GM20431 (cell line): Measurements from ENCODE around the gene DAO.

Source experiments
- in situ Hi-C: fragments of 300-500 bp; cut with MseI, MboI; formaldehyde crosslinking; loops from one replicate; pipeline ENCODE4 v1.15.0; 2020; ENCODE audit warnings: low sequenced_read_pairs; ENCODE audit not compliant: unreplicated experiment

DAO gene

DNA sequence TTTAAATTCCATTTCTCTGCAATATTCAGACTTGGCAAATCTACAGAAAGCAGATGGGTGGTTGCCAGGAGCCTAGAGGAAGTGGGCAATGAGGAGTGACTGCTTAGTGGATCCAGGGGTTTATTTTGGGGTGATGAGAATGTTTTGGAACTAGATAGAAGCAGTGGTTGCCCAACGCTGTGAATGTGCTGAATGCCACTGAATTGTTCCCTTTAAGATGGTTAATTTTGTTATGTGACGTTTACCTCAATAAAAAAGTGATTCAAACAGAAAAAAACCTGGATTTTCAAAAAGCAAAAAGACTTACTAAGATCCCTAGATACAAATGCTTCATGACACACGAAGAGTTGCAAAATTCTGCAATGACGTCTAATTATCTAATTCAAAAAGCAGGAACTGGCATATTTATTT lies 34.2 kb downstream of the DAO start:
- in situ Hi-C loops: no loop called here

DNA sequence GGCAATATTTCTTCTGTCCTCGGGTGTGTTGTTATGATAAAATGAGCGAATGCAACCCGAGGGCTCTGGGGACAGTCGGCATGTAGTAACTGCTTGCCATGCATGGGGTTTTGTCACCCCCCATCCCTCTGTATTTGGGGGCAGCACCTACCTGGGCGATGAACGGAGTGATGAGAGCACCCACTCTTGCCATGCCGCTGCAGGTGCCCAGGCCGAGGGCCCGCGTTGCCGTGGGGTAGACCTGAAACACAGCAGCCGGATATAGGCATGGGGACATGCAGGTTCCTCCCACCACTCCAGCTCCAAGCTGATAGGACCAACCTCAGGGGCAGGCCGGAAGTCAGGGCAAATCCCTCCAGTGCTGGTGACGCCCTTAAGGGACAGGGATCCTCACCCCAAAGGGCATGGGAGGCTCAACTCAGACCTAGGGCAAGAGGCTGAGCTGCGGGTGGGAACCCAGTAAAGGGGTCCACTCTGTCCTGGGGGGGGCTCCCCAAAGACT lies 35.8 kb downstream of the DAO start:
- in situ Hi-C loops: no loop called here

DNA sequence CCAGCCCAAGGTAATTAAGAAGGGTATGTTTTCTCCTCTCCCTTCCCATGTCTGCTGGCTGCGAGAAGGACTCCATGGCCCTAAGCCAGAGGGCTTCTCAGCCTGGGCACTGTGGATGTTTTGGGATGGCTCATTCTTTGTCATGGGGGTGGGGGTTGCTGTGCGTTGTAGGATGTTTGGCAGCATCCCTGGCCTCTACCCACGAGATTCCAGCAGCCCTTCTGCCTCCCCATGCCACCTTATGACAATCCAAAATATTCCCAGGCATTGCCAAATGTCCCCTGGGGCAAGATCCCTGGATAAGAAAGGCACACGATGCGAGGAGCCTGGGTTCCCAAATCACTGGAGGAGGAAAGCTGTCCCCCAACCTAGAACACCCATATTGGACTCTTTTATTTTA lies 36.4 kb downstream of the DAO start:
- in situ Hi-C loops: no loop called here

DNA sequence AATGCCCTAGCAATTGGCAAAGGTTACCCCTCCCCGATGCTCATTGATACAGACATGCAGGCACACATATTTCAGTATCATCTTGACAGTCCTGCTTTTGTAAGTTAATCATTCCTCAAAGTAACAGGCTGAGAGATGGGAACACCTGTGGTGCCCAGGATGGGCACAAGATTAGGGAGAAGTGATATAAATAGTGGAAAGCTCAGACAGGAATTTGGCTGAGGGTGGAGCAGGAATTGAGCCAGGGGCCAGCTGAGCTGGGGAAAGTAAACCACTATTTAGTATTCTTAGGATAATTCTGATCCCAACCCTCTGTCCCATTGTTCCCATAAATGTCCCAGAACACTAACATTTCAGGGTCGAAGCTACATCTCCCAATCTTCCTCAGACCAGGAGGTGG lies 38.3 kb downstream of the DAO start:
- in situ Hi-C loops: no loop called here

DNA sequence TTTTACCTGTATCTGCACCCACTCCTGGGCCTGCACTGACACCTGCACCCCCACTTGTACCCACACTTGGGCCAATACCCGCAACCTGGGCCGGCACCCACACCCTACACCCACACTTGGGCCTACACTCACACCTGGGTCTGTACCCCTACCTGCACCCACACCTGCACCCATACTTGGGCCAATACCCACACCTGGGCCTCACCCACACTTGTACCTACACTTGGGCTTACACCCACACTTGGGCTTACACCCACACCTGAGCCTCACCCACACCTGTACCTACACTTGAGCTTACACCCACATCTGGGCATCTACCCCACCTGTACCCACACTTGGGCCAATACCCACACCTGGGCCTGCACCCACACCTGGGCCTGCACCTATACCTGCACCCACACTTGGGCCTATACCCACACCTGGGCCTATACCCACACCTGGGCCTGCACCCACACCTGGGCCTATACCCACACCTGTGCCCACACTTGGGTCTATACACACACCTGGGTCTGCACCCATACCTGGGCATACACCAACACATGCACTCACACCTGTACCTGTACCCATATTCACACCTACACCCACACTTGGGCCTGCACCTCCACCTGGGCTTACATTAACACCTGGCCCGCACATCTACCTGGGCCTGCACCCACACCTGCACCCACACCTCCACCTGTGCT lies 39.2 kb downstream of the DAO start:
- in situ Hi-C loops: no loop called here

DNA sequence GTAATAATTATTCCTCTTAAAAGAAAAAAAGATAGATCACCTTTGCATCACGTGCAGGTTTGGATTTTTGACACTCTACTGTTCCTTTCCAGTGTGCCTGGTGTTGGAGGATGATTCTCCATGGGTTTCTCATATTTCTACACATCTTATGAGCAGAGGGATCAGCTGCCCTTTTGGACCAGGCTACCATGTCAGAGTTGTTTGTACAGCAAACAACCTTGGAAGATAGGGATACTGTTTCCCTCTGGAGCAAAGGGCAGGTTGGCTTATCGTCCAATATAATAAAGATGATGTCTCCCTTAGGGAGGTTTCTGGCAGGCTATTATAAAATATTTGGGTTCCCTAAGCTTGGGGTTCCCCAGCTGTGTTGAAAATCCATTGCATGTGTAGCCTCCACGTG lies 42.1 kb downstream of the DAO start:
- in situ Hi-C loops: no loop called here

DNA sequence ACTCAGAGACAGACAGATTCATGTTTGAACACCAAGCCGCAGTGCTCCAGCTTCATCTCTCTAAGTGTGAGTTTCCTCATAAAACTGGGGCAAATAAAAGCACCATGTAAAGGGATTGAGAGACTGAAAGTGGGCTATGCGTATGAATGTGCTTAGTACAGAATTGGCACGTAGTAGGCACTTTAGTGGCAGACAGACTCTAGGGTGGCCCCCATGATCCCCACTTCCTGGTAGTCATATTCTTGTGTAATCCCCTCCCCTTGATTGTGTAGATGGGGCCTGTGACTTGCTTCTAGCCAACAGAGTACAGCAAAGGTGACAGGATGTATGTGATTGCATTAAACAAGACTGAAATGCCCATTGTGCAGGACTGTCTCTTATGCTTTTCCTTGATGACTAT lies 43.0 kb downstream of the DAO start:
- in situ Hi-C loops: no loop called here

DNA sequence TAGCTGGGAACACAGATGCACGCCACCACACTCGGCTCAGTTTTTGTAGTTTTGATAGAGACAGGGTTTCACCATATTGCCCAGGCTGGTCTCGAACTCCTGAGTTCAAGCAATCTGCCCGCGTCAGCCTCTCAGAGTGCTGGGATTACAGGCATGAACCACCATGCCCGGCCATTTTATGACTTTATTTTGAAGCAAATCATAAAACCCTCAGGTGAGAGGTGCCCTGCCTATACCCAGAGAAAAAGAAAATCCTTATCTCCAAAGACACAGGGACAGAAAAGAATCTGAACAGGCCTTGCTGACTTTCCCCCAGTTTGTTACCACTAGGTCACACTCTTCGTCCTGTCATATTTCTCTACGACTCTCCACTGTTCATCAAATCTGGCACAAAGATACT lies 48.8 kb downstream of the DAO start:
- in situ Hi-C loops: no loop called here

DNA sequence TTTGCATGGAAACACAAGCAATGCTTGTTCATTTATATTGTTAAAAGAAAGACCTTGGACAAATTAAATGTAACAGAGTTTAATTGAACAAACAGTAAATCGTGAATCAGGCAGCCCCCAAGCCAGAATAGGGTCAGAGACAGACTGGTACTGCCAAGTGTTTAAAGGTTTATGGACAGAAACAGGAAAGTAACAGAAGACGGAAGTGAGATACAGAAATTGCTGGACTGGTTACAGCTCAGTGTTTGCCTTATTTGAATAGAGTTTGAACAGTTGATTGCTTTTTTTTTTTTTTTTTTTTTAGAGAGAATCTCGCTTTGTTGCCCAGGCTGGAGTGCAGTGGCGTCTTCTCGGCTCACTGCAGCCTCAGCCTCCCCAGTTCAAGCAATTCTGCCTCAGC lies 50.3 kb downstream of the DAO start:
- in situ Hi-C loops: no loop called here

DNA sequence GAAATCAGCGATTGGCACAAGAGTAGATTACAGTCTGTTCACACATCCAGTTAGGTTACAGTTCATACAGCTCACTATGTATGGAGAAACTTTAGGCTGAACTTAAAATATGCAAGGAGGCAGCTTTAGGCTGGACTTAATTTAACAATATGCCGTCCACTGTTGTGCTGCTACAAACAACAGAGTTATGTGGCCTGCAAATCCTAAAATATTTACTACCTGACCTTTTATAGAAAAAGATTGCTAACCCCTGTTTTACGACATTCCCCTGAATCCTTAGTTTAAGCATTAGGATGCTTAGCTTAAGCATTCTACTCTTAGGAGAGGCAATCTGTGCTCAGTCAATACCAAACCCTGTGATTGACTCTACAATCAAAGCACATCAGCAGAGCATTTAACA lies 50.9 kb downstream of the DAO start:
- in situ Hi-C loops: no loop called here

DNA sequence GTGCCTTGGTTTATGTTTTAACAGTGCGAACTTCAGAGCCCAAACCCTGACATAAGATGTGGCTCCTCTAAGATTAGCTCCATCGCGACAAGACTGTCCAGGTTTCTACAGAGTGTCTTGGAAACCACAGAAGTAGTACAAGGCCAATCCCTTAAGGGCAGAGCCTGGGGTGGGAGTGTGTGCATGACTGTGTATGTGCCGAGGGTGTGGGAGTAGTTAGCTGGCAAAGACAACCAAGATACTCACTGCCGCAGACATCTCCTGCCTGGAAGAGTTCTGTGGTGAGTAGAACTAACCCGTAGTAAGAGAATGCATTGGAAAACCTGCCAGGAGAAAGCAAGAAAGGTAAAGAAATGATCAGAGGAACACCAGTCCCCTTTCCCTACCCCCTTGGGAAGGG lies 54.1 kb downstream of the DAO start:
- in situ Hi-C loops: no loop called here

DNA sequence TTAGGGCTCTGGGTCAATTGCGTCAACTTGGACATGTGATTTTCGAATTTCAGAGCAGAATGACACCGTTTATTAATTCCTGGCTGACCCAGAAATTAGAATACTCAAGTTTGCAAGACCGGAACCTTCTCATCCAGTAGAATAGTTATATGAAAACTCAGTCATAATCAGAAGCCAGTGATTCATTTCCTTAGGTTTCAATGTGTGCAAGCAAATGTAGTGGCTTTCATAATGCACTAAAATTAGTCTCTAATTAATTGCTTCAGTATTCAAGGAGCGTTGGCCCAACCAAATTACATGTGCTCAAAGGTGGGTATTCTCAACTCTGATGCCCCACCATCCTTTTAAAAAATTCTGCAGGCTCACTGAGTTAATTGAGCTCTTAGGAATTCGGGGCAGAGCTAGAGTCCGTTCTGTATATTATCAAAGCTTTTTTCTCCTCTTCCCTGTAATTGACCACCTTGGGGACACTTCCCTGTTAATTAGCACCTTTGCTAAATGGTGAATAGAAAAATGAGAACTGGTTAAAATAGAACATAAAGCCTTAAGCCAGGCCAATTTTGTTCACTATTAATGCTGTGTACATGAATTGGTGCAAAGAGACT lies 55.4 kb downstream of the DAO start:
- in situ Hi-C loops: no loop called here

DNA sequence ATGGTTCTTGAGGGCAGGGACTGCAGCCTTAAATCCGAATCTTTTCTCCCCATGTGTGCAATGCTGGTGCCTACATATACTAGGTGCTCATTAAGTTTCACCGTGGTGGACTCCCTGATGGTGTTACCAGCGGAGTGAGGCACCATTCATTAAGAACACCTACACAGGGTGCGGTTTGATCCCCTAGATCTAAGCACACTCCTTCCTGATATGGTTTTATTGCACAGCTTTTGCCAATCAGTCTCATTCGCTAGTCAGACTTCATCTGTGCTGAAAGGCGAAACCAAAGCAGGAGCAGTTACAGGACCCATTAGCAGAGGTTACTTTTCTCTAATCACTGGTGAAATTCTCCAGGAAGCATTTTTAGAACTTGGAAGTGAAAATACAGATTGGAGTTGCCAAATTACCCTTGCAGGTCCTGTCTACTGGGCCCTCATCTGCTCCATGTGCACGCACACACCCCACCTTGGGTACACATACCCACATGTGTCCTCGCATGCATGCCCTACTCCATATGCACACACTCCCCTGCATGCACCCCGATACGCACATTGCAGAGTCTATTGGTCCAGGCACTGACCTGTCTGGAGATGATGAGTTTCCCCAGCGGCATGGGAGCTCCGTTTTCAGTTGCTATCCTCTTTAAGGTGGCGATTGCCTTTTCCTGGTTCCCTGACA lies 58.5 kb downstream of the DAO start:
- in situ Hi-C loops: no loop called here

DNA sequence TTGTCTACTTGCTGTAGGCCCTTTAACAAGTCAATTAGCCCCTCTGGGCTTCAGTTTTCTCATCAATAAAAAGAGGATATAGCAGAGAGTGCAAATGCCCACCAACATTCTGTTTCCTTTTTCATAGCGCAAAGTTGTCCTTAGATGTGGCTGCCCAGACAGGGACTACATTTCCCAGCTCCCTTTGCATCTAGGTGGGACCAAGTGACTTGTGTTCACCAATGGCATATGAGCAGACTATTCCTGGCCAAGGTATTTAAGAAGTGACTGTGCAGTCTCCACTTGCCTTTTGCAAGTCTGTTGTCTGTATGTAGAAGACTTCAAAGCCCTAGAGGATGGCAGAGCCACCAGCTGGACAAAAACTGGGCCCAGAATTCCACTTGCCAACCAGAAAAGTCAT lies 59.7 kb downstream of the DAO start:
- in situ Hi-C loops: no loop called here

DNA sequence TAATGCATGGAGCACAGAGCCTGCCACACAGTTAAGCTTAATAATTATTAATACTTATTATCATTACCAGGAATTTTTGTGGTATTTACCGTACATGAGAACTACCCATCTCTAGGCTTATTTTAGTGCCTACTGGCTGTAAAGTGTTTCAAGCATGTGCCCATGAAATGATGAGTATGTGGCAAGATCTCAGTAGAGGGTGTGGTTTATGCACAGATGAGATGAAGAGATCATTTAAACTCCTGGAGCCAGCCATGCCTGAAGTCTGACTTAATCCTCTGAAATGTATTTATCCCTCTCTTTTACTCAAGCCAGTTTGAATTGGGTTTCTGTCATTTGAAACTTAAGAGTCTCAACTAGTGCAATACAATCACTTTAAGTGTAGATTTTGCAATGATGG lies 60.2 kb downstream of the DAO start:
- in situ Hi-C loops: no loop called here

DNA sequence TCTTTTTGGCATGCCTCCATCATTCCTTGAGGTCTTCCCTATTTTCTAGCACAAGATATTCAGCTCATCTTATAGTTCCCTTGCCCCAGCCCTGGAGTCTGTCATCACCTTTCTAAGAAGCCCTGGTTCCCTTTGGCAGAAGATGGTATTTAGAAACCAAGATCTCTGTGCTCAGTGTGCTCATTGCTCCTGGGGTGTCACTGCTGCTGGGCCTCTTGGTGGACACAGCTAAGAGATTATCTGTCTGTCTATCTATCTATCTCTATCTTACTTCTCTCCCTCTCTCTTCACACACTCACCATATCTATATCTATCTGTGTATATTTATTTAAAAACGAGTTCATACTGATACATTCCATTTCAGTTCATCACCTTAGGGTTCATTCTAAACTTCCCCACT lies 67.2 kb downstream of the DAO start:
- in situ Hi-C loops: no loop called here

DNA sequence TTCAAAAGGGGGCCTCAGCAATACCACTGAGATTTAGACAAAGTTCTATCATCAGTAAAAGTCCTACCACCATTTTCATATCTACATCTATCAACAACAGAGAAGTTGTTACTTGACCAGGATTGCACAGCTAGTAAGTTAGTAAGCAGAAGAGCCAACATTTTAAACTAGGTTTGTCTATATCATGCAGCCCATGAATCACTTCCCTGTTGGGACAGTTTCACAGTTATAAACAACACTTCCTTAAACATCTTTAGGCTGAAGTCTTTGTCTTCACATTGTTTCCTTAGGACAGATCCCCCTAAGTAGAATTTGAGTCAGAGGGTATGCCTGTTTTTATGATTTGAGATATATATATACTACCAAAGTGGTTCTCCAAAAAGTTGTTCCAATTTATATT lies 68.5 kb downstream of the DAO start:
- in situ Hi-C loops: no loop called here

DNA sequence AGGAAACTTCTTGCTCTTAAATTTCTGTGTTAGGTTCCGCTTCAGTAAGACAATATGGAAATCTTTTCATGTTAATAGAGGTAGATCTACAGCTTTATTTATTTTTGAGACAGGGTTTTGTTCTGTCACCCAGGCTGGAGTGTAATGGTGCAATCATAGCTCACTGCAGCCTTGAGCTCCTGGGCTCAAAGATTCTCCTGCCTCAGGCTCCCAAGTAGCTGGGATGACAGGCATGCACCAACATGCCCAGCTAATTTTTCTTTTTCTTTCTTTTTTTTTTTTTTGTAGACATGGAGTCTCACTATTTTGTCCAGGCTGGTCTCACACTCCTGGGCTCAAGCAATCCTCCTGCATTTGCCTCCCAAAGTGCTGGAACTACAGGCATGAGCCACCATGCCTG lies 70.1 kb downstream of the DAO start:
- in situ Hi-C loops: loop anchor here (25.0 kb wide), 1 partner anchor 288 kb away; no protein-coding TSS in a partner anchor
